Stimulated activated CD8-positive, alpha-beta memory T cell treated with anti-CD3 and anti-CD28 coated beads, Interleukin-7, amount 100 ng/mL, for 1 hour (primary cell): Measurements from ENCODE around the gene GTPBP2.

Experiments used
- DNase-seq, 2 donors: peaks; one replicate each; pipeline ENCODE4 v3.0.0-alpha.2; 2020; ENCODE audit warnings: low read depth in 2 of 2

GTPBP2 gene, protein sequence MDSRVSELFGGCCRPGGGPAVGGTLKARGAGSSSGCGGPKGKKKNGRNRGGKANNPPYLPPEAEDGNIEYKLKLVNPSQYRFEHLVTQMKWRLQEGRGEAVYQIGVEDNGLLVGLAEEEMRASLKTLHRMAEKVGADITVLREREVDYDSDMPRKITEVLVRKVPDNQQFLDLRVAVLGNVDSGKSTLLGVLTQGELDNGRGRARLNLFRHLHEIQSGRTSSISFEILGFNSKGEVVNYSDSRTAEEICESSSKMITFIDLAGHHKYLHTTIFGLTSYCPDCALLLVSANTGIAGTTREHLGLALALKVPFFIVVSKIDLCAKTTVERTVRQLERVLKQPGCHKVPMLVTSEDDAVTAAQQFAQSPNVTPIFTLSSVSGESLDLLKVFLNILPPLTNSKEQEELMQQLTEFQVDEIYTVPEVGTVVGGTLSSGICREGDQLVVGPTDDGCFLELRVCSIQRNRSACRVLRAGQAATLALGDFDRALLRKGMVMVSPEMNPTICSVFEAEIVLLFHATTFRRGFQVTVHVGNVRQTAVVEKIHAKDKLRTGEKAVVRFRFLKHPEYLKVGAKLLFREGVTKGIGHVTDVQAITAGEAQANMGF

DNA sequence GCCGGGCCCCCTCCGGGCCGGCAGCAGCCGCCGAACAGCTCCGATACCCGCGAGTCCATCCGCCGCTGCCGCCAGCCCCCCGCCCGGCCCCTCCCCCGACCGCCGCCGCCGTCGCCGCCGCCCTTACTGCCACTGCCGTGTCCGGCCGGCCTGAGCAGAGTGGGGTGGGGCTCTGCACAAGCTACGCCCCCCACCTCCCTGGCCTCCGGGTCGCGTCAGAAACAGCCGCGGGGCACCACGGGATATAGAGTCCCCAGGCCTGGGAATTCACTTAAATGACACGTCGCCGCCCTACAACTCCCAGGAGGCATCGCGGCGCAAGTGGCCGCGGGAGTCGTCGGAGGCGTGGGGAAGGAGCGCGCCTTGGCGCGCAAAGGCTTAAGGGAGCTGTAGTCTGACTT lies at the start of gene GTPBP2:
GTPBP2 (minus strand) TSS at position 161 of the 401 bp plus-strand sequence; CDS start at position 59, 102 bp downstream.
- peak; percentile 88 to 93 for DNase-seq

DNA sequence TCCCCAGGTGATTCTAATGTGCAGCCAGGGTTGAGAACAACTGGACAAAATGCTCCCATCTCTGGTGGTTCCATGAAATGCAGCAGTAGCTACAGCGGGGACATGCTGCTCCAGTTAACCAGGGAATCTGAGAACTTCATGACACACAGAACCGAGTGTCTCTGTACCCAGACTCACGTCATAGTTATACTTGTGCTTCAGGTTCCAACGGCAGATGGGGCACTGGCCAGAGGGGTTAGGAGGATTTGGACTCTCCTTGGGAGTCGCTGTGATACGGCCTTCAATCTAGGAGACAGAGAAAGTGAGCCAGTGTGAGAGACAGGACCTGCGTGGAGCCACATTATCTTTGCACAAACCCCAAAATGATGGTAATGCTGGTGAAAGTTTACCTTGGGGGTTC lies 49.3 kb upstream of the GTPBP2 start:
- no peak for DNase-seq

DNA sequence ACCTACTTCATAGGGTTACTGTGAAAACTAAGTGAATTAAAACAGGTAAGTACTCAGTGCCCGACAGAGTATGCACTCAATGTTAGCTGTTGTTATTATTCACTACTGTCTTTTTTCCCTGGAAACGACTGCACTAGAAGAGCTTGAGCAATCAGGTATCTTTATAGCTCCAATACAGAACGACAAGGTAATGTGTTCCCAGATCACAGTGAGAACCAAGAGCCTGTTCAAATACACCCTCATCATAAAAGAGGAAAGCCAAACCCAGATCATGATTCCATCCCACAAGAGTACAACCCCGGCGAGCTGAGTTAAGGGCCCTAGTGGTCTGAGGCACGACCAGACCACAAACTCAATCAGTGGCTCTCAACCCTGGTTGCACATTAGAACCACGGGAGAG lies 48.7 kb upstream of the GTPBP2 start:
- DNase-seq = no peak

DNA sequence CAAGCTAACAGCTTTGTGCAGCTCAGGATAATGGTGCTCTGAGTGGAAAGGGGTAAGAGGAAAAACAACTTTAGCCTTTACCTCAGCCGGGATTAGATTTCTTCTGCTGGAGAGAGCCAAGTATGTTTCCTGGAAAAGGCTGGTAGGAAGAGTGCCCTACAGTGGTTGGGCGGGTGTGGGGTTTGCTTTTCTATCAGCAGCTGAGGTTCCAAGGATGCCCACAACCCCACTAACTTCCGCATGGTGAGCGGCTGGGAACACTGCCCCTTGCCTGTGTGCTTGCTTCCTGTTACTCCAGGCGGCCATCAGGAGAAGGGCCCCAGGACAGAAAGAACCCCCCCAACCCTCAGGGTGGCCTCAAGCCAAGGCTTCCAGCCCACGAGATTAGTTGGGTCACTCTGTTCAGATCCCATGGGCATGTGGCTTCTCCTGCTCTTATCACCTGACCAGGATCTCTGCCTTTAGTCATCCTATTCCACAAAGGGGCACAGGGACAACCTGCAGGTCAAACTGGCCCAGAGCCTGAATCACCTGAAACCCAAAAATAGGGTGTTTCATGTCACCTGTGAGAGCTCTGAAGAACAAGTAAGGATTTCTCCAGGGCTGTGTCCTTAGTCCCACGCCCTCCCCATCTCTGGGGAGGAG lies 48.0 kb upstream of the GTPBP2 start:
- DNase-seq = no peak

DNA sequence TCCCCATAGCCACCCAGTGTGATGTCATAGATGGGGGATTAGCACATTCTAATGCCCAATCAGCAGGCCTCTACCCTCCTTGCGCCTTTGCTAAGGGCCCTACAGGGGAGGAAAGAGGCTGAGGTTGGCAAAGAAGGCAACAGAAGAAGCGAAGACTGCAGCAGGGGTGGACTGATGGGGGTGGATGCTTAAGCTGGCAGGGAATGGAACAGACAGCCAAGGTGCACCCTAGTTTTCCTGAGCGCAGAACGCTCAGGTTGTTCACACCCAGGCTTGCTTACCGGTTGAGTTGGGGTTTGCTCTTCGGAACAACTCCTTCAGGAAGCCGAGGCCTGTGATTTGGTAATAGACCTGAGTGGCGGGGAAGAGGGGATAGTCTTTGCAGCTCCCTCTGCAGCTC lies 45.9 kb upstream of the GTPBP2 start:
- no peak for DNase-seq

DNA sequence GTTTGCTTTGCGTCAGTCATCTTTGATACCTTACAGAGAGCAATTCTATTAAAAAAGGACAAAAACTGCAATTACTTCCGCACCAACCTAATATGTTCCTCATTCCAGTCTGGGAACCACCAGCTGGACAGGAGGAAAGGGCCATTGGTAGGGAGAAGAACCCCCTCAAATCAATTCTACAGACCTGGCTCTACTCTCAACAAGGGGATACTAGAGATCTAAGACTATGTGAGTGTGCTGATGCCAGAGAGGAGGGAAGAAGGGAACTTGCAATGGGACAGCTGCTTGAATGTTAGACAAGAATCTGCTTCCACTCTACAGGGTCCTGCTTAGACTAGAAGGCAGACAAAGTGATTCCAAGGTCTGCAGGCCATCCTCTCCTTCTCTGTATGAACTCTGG lies 45.2 kb upstream of the GTPBP2 start:
- no peak for DNase-seq

DNA sequence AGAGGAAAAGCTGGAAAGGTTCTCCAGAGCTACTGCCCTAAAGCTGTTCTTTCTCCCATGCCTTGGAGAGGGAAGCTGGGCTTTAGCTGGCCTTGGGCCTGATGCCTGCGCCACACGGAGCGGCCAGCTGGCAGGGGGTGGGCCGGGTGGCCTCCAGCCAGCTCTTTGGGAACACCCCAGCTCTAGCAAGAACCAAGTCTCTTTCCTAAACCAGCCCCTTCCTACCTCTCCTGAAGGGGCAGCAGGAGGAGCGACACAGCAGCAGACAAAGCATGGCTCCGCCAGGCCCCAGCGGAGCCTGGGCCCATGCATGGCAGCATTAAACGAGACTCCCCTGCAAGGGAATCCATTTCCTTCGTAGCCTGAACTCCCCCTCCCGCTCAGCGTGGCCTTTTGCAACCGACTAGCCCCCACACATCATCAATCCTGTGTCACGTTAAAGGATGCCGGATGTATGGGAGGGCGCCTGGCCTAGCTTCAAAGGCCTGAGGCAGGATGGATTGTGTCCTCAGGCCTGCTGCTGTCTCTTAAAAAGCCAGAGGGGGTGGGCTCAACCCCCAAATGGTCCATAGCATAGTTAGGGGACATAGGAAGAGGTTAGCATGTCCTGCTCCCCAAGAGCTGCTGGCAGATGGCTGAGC lies 44.5 kb upstream of the GTPBP2 start:
- DNase-seq = no peak

DNA sequence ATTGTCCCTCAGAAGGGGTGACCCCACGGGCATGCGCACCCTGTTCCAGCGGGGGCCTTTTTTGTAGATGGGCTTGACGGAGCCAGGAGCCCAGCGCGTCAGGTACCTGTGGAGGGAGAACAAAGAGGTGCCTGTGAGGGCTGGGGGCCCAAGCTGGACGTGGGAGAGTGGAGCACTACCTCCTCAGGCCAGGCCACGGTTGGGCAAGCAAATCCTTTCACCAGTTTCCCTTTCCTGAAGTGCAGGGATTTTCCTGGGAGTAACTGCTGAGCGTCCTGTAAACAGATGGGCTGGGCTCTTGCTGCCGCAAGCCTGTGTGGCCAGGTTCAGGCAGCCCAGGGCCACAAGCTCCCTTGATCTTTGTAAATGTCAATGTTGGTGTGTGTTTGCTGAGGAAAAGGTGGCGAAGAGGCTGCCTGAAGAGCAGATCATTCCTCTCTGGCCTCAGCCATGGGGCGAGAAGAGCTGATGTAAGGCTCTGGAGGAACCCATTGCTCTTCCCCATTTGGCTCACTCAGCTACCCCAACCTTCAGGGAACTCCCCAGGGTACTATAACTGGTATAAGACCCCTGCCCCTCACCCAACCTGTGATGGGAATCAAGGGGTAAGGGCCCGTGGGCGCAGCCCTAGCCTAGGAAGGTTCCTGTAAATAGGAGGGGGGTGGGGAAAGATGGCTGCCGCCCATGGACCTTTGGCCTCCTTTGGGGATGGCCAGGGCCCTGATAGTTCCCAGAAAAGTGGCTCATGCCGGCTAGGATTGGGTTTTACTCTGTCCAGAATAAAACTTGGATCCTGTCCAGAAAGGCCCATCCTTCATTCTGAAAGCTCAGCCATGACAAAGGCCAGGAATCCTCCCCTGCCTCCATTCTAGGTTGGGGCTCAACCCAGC lies 43.0 kb upstream of the GTPBP2 start:
- no peak for DNase-seq

DNA sequence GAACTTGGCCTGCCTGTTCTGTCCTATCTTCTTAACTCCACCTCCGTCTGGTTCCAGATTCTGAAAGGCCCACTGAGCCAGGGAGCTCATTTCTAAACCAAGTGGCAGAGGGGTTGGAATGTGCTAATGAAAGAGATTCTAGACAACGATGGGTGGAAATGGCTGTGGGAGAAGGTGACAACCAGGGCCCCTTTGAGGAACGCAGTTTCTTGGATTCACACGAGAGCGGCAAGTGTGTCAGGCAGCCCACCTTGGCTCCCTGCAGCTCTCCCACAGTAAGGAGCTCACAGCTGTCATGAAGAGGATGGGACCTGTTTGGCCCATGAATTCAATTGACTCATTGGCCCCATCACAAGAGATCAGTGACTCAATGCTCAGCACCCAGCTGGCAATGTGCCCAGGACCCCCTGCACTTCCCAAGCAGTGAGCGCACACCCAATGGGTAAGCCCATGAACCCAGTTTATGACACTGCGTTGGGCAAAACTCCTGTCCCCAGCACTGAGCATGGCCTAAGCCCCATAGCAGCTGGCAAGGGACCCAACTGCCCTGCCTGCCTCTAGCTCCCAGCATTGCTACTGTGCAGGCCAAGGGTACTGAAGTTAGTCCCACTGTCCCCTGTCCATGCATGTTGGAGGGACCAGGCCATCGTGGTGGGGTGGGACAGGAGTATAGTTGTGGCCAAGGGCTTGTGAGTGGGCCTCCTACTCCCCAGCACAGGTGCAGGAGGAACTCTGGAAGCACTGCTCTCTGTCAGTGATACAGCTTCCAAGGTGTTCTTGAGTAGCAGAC lies 42.1 kb upstream of the GTPBP2 start:
- no peak for DNase-seq

DNA sequence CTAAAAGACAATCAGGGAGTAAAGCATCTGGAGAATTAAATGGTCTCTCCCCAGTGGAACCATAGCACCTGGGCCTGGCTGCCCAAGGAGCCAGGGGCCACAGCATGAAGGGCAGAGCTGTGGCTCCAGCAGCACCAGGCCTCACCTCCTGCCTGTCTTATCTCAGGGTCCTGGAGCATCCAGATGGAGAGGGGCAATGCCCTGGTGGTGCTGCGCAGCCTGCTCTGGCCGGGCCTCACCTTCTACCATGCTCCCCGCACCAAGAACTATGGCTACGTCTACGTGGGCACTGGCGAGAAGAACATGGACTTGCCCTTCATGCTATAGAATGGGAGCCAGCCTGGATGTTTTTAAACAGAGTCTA lies 41.5 kb upstream of the GTPBP2 start:
- no peak for DNase-seq

DNA sequence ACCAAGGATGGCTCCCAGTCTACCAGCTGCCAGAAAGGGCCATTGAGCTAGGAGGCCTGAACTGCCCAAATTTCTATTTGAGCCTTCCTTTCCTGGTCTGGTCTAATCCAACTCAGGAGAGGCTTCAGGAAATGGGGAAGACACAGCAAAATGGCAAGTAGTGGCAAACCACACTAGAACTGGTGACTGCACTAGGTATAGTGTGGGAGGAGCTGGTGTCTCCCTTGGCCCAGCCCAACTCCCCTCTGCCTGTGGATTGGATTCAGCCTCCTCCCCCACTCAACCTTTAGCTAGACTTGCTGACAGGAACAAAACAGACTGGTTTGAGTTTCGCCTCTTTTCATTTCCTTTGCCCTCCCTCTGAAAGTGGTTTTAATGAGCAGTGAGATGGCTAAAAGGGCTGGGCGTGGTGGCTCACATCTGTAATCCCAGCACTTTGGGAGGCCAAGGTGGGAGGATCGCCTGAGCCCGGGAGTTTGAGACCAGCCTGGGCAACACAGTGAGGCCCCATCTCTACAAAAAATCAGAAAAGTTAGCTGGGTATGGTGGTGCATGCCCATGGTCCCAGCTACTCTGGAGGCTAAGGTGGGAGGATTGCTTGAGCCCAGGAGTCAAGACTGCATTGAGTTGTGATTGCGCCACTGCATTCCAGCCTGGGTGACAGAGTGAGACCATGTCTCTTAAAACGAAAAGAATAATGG lies 41.0 kb upstream of the GTPBP2 start:
- DNase-seq = no peak

DNA sequence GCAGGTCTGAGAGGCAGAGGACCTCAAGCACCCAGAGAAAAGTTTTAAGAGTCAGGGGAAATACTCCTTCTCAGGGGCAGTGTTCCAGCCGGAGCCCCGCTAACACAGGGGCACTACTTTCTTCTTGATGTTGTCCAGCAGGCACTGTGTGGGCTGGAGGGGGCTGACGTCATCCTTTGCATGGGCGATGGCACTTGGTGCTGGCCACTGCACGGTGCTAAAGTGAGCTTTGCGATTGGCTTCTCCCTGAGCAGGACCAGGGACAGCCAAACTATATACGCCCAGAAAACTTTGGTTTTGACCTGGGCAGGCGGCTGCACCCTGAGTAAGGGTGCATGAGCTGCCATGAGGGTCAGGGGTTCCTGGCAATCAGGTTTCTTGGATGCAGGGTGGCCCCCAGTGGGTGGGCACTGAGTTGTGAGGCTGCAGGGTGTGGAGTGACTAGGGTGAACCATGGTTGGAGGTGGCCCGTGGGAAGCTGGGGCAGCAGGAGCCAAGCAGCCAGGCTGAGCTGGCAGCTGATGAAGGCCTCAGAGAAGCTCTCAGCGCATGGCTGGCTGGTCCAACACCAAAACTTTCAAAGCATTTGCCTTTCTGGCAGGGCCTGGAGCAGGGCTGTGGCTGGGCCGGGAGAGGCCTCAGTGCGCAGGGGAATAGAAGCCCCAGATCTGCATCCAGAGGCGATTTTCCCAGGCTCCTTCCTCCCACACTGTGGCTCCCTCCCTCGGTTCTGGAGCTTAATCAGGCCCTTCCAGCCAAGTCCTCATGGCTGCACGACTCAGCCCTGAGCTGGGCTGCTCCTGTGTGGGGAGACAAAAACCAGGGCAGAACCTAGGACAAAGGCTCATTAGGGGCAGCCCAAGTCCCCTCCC lies 40.2 kb upstream of the GTPBP2 start:
- DNase-seq = no peak

DNA sequence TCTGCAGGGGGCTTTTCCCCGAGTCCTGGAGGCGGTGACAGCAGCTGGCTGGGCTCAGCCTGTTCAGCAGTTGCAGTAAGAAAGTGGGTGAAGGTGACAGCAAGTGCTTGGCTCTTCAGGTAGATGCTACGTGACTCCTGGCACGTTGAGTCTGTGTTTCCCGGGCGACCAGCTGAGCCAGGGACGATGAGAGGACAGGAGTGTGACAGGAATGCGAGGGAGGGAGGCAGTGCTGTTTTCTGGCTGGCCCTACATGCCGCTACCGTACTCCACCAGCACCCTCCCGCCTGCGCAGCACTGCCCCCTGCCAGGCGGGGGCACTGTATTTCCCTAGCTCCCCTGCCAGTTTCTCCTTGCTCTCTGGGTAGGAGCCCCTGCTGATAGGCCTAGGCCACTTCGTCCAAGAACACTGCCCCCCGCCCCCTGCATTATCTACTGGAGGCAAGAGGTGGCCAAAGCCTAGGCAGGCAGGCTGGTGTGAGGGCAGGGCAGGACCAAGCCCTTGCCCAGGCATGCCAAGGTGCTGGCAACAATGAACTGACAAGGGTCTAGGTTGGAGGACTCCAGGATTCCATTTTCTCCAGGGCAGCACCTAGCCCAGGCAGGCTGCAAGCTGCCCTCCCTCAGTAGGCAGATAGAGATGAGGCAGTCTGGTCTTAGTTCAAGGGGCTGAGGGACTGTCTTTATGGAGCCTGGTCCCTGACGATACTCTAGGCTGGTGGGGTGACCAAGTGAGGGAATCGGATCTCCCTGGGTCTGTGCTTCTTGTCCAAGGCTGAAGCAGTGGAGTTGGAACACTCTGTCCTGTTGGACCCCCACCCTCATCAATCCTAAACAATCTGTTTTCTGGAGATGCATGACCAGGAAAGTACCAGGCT lies 39.3 kb upstream of the GTPBP2 start:
- peak in 1 of 2 donors; percentile 14 for DNase-seq

DNA sequence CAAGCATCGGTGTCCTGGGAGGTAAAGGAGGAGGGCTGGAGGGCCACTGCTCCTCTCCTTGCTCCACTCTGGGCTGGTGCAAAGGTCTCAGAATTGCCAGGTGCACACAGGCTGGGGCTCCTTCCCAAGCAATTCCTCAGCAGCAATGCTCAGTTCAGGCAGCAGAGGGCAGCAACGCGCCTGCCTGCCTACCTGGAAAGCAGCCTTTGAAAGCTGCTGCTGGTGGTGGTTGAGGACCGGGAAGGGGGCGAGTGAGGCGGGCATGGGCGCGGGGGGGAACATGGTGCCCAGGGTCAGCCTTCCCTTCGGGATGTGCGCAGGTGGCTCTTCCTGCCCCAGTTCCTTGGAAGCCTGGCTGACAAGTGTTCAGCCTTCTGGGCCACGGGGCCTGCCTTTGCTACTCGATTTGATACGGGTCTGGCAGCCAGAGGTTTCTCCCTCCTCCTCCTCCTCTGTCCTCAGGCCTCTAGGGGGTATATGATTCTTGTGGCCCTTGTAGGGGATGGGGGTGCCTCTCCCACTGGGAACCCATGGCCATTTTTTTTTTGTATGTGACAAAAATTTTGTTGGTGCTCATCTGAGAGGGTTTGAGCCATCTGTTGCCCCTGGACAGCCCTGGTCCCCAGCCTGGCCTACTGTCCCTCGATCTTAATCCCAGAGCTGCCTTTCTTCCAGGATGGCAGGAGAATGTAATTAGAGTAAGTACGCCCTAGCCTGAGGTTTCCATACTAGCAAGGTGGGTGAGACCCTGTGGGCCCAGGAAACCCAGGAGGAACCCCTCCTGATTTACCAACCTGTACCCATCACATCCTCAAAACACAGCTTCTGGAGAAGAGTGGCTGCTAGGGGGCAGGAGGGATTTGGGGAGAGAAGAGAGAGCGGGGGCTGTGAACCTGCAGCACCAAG lies 38.4 kb upstream of the GTPBP2 start:
- DNase-seq = peak; percentile 42 to 76

DNA sequence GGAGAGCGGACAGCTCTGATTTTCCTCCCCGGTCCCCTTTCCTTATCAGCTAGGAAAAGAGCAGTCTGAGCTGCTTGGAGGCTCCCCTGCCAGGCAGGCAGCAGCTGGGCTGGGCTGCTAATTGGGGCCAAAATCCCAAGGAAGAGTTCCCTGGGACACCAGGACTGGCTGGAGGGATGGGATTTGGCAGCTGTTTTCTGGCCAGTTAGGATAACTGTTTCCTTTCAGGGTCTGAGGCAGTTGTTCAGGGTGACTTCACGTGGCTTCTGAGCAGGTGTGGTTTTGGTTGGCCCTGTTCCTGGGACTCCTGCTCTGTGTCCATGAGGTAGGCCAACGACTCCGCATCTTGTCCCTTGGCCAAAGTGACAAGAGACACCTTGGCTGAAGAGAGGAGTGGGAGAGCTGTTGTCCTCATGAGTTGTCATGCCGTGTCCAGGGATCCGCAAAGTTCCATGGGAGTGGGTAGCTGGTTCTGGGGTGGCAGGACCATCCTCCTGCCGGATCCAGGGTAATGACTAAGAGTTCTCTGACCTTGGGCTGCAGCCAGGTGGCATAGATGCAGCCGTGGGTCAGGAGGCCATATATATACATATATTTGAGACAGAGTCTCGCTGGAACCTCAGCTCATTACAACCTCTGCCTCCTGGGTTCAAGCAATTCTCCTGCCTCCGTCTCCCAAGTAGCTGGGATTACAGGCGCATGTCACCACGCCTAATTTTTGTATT lies 37.3 kb upstream of the GTPBP2 start:
- no peak for DNase-seq

DNA sequence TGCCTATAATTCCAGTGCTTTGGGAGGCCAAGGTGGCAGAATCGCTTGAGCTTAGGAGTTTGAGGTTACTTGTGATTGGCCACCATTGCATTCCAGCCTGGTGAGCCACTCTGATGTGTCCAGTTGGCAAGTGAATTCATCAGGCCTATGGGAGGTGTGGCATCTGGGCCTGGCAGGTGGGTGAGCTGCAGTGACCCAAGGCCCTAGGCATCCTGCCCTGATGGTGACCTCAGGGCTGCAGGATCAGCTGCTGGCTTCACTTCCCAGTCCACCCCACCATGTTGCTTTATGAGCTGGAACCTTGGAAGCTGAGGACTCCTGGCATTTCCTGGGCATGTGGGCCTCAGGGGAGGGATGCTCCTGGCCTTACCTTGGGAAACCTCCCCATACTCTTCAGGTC lies 36.3 kb upstream of the GTPBP2 start:
- no peak for DNase-seq
